ENCODE results near the gene SOBP.

GRCh38 chr6:107554918-107555317, 65.0 kb downstream of the SOBP start:
- TF ChIP-seq CTCF (IDR thresholded peaks at IDR 0.05) = no peak
- no peak for TF ChIP-seq POLR2A (IDR thresholded peaks at IDR 0.05)

All from esophagus squamous epithelium (tissue), 4 donors.